Measurements from ENCODE around the gene HMHB1.

DNA sequence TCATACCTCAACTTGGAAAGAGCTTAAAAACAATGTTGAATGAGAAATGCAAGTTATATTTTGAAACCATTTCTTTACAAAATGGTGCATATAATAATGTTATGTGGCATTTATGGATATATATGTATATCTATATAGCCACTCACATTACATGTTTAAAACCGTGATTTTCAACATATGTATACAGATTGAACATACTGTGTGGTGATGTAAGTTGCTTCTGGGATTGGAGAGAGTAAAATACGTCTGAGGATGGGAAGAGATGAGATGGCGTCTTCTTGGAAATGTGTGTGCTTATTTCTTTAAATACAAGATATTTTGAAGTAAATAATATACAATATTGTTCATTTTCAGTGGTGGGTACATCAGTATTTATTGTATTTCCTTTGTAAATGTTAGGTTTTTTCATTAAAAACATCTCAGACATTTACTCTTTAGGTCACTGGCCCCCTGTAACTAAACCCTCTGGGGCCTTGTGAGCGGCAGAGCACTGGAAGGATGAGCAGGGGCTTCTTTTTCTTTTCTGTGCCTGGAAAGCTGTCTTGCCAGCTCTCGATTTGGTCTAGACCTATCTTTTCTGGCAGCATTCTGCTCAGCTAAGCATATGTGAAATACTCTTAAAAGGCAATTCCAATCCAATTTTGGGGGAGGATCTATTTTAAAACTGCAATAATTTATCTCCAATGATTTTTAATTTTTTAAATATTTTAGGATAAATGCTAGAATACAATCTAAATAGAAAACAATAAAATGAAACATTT, 42.8 kb upstream of the HMHB1 start:
- TF ChIP-seq, protein P1, sequence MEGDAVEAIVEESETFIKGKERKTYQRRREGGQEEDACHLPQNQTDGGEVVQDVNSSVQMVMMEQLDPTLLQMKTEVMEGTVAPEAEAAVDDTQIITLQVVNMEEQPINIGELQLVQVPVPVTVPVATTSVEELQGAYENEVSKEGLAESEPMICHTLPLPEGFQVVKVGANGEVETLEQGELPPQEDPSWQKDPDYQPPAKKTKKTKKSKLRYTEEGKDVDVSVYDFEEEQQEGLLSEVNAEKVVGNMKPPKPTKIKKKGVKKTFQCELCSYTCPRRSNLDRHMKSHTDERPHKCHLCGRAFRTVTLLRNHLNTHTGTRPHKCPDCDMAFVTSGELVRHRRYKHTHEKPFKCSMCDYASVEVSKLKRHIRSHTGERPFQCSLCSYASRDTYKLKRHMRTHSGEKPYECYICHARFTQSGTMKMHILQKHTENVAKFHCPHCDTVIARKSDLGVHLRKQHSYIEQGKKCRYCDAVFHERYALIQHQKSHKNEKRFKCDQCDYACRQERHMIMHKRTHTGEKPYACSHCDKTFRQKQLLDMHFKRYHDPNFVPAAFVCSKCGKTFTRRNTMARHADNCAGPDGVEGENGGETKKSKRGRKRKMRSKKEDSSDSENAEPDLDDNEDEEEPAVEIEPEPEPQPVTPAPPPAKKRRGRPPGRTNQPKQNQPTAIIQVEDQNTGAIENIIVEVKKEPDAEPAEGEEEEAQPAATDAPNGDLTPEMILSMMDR (IDR thresholded peaks at IDR 0.05; ENCODE audit: poor library complexity, severe bottlenecking), result no peak
- TF ChIP-seq MXI1 (conservative IDR thresholded peaks at IDR 0.05; ENCODE audit: poor library complexity, severe bottlenecking) (no peak), TAF1 (IDR thresholded peaks at IDR 0.05; ENCODE audit: low read depth) (no peak), EP300 (conservative IDR thresholded peaks at IDR 0.05; ENCODE audit: poor library complexity, severe bottlenecking) (no peak)
- TF ChIP-seq, protein P2, sequence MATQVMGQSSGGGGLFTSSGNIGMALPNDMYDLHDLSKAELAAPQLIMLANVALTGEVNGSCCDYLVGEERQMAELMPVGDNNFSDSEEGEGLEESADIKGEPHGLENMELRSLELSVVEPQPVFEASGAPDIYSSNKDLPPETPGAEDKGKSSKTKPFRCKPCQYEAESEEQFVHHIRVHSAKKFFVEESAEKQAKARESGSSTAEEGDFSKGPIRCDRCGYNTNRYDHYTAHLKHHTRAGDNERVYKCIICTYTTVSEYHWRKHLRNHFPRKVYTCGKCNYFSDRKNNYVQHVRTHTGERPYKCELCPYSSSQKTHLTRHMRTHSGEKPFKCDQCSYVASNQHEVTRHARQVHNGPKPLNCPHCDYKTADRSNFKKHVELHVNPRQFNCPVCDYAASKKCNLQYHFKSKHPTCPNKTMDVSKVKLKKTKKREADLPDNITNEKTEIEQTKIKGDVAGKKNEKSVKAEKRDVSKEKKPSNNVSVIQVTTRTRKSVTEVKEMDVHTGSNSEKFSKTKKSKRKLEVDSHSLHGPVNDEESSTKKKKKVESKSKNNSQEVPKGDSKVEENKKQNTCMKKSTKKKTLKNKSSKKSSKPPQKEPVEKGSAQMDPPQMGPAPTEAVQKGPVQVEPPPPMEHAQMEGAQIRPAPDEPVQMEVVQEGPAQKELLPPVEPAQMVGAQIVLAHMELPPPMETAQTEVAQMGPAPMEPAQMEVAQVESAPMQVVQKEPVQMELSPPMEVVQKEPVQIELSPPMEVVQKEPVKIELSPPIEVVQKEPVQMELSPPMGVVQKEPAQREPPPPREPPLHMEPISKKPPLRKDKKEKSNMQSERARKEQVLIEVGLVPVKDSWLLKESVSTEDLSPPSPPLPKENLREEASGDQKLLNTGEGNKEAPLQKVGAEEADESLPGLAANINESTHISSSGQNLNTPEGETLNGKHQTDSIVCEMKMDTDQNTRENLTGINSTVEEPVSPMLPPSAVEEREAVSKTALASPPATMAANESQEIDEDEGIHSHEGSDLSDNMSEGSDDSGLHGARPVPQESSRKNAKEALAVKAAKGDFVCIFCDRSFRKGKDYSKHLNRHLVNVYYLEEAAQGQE (IDR thresholded peaks at IDR 0.05; ENCODE audit: borderline replicate concordance), result no peak
